Measurements from ENCODE around the gene INSM1.

INSM1 gene

DNA sequence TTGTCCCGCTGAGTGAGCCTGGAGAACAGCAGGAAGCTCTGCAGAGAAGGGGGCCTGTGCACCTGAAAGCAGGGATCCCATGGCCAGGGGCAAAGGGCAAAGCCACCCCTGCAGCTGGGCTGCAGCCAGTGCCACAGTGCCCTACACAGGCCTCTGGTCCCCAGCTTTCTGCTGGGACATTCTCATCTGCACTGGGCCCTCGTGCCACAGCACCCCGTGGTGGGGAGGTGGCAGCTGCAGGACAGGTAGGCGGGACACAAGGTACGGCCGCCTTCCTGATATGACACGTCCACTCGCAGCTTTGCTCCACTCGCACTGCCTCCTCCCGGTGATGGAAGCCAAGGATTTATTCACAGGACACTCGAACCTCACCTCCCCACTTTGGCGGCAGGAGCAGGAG, 27.2 kb downstream of the INSM1 start:
- H2AFZ ChIP-seq (ENCODE audit: low read length): no peak overlapping the region
- H3K4me2 ChIP-seq (ENCODE audit: low read depth, low read length): no peak overlapping the region
- H4K20me1 ChIP-seq (ENCODE audit: insufficient read depth, low read length): no peaks in the 10 kb centered on the region
- no peak overlapping the region for H3K4me3 ChIP-seq (ENCODE audit: low read length)
- H3K9me3 ChIP-seq (replicated peaks; ENCODE audit: insufficient read depth, low read length): no peaks in the 10 kb centered on the region
- DNase-seq: no peak
- H3K27me3 ChIP-seq (replicated peaks; ENCODE audit: insufficient read depth, low read length): no peaks in the 10 kb centered on the region
- H3F3A ChIP-seq (ENCODE audit: insufficient read depth, low read length): no peaks in the 10 kb centered on the region
- no peaks in the 10 kb centered on the region for H3K79me2 ChIP-seq (ENCODE audit: low read length)
- no peak overlapping the region for H3K9ac ChIP-seq (ENCODE audit: low read length)
- H3K36me3 ChIP-seq (replicated peaks; ENCODE audit: insufficient read depth, low read length): no peaks in the 10 kb centered on the region
- no peak for TF ChIP-seq EZH2 (optimal IDR thresholded peaks at IDR 0.05; ENCODE audit: low read depth, low read length)
- TF ChIP-seq EZH2phosphoT487 (IDR thresholded peaks at IDR 0.05; ENCODE audit: low read length): no peak
- TF ChIP-seq CTCF (IDR thresholded peaks at IDR 0.05; ENCODE audit: low read length): no peak
- no peaks in the 10 kb centered on the region for H3K9me2 ChIP-seq (replicated peaks; ENCODE audit: insufficient read depth, low read length)
- no peak overlapping the region for H3K27ac ChIP-seq (ENCODE audit: low read length)
- no peaks in the 10 kb centered on the region for H3K4me1 ChIP-seq (ENCODE audit: low read length)

DNA sequence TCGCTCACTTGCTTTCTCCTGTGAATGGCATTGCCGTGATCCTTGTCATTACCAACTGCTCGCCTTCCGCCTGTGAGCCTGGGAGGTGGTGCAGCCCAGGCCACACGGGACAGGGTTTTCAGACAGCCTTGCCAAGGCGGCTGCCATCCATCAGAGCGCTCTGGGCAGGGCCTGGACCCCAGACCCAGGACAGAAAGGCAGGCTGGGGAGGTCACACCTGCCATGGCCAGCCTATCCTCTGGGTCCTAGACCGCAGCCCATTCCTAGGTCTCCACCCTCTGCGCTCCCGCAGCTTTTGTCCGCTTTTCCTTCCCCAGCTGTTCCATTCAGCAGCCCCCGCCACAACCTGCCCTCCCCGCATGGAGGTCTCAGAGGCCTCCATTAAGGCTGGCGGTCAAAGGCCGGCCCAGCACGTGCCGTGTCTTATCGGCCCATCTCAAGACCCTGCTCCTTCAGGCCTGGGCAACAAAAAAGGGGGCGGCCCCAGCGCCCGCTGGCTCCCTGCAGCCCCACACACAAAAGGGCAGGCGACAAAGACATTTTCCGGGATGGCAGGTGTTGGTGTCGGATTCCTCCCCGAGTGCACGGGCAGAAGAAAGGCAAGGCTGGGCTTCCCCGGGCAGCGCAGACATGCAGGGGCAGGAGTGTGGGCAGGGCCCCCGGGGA, 28.1 kb downstream of the INSM1 start:
- Histone ChIP-seq H3K4me2 (ENCODE audit: low read depth, low read length) (no peak overlapping the region), H4K20me1 (ENCODE audit: insufficient read depth, low read length) (no peaks in the 10 kb centered on the region), H3K27ac (ENCODE audit: low read length) (no peak overlapping the region), H3K9me2 (replicated peaks; ENCODE audit: insufficient read depth, low read length) (no peaks in the 10 kb centered on the region), H2AFZ (ENCODE audit: low read length) (no peak overlapping the region), H3F3A (ENCODE audit: insufficient read depth, low read length) (no peaks in the 10 kb centered on the region), H3K9ac (ENCODE audit: low read length) (no peak overlapping the region), H3K79me2 (ENCODE audit: low read length) (no peaks in the 10 kb centered on the region), H3K27me3 (replicated peaks; ENCODE audit: insufficient read depth, low read length) (no peaks in the 10 kb centered on the region), H3K36me3 (replicated peaks; ENCODE audit: insufficient read depth, low read length) (no peaks in the 10 kb centered on the region), H3K4me1 (ENCODE audit: low read length) (no peaks in the 10 kb centered on the region), H3K4me3 (ENCODE audit: low read length) (no peak overlapping the region), H3K9me3 (replicated peaks; ENCODE audit: insufficient read depth, low read length) (no peaks in the 10 kb centered on the region)
- TF ChIP-seq EZH2phosphoT487 (IDR thresholded peaks at IDR 0.05; ENCODE audit: low read length) (no peak), EZH2 (optimal IDR thresholded peaks at IDR 0.05; ENCODE audit: low read depth, low read length) (no peak), CTCF (IDR thresholded peaks at IDR 0.05; ENCODE audit: low read length) (no peak)
- no peak for DNase-seq

DNA sequence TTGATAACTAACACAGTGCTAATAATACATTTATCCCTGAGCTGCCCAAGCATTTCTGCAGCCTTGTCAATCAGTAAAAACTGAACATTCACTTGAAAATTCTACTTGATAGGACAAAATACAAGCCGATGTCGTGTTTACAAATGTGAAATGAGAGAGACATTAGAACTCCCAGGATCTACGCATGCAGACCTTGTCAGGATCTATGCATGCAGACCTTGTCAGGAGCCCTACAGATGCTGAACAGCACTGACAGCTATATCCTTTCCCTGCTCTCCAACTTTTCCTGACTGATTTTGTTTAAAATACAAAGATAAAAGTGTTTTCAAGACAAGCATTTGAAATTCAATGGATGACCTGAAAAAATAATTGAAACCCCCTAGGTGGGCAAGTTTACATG, 28.9 kb downstream of the INSM1 start:
- Histone ChIP-seq H3K4me3 (ENCODE audit: low read length) (no peak overlapping the region), H3K9ac (ENCODE audit: low read length) (no peak overlapping the region), H2AFZ (ENCODE audit: low read length) (no peak overlapping the region), H3K4me2 (ENCODE audit: low read depth, low read length) (no peak overlapping the region), H3K9me3 (replicated peaks; ENCODE audit: insufficient read depth, low read length) (no peaks in the 10 kb centered on the region), H4K20me1 (ENCODE audit: insufficient read depth, low read length) (no peaks in the 10 kb centered on the region), H3F3A (ENCODE audit: insufficient read depth, low read length) (no peaks in the 10 kb centered on the region), H3K36me3 (replicated peaks; ENCODE audit: insufficient read depth, low read length) (no peaks in the 10 kb centered on the region), H3K27ac (ENCODE audit: low read length) (no peak overlapping the region), H3K27me3 (replicated peaks; ENCODE audit: insufficient read depth, low read length) (no peaks in the 10 kb centered on the region), H3K4me1 (ENCODE audit: low read length) (no peaks in the 10 kb centered on the region), H3K9me2 (replicated peaks; ENCODE audit: insufficient read depth, low read length) (no peaks in the 10 kb centered on the region), H3K79me2 (ENCODE audit: low read length) (no peaks in the 10 kb centered on the region)
- no peak for DNase-seq
- TF ChIP-seq CTCF (IDR thresholded peaks at IDR 0.05; ENCODE audit: low read length) (no peak), EZH2 (optimal IDR thresholded peaks at IDR 0.05; ENCODE audit: low read depth, low read length) (no peak), EZH2phosphoT487 (IDR thresholded peaks at IDR 0.05; ENCODE audit: low read length) (no peak)

Data from MM.1S (cell line).